ENCODE measurements around the gene CDH22.

DNA sequence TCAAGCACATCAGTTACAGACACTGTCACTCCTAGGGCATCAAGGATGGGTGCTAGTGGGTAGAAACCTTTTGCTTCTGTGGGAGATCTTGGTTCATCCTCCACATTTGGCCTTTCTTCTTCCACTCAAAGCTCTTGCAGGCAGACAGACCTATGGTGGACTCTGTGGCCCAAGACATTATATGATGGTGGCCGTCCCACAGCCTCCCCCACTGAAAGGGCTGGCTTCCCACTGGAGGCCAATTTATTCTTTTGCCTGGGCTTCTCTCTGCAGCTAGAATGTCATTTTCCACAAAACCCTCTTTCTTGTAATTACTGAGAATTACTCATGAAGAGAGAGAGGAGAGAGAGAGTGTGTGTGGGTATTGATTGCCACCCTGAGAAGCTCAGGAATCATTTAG is 146.4 kb downstream of the CDH22 start:
- TF ChIP-seq, protein P1, sequence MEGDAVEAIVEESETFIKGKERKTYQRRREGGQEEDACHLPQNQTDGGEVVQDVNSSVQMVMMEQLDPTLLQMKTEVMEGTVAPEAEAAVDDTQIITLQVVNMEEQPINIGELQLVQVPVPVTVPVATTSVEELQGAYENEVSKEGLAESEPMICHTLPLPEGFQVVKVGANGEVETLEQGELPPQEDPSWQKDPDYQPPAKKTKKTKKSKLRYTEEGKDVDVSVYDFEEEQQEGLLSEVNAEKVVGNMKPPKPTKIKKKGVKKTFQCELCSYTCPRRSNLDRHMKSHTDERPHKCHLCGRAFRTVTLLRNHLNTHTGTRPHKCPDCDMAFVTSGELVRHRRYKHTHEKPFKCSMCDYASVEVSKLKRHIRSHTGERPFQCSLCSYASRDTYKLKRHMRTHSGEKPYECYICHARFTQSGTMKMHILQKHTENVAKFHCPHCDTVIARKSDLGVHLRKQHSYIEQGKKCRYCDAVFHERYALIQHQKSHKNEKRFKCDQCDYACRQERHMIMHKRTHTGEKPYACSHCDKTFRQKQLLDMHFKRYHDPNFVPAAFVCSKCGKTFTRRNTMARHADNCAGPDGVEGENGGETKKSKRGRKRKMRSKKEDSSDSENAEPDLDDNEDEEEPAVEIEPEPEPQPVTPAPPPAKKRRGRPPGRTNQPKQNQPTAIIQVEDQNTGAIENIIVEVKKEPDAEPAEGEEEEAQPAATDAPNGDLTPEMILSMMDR (conservative IDR thresholded peaks at IDR 0.05), result no peak
- no peak for TF ChIP-seq ZFX (IDR thresholded peaks at IDR 0.05)

All from C4-2B (cell line).